IPS DF 4.7 (cell line): ENCODE results near the gene CCL14.
"Not testable (repeated sequence)": the region's sequence is repeated elsewhere in the genome, so short reads cannot be mapped to it uniquely, and the experiment has no call there.

Experiments used
- DNase-seq: peaks from one replicate; pipeline ENCODE4 v3.0.0-alpha.2; 2013; ENCODE audit warnings: low spot score; ENCODE audit errors: extremely low read depth

Gene CCL14

DNA sequence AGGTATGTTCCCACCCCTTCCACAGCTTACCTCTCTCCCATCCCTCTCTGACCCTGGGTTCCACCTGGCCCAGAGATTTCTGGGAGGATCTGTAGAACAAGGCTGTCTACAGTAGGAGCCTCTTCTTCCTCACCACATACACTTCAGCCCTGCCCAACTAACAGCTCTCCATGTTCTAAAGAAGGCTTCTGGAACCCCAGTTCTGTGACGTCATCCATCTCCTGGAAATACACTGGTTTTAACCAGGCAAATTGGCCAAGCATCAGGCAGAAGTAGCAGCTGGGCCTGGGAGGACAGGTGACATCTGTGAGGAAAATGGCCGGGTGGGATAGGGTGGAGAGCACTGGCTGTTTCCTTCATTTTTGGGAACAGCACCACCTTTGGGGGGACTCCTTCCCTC is 43.0 kb downstream of the CCL14 start, which contains the start of gene LYZL6:
TSS of gene LYZL6 (minus strand) at position 177 of the 400 bp plus-strand sequence. CDS start 4,357 bp downstream, outside the sequence.
- no peak for DNase-seq

DNA sequence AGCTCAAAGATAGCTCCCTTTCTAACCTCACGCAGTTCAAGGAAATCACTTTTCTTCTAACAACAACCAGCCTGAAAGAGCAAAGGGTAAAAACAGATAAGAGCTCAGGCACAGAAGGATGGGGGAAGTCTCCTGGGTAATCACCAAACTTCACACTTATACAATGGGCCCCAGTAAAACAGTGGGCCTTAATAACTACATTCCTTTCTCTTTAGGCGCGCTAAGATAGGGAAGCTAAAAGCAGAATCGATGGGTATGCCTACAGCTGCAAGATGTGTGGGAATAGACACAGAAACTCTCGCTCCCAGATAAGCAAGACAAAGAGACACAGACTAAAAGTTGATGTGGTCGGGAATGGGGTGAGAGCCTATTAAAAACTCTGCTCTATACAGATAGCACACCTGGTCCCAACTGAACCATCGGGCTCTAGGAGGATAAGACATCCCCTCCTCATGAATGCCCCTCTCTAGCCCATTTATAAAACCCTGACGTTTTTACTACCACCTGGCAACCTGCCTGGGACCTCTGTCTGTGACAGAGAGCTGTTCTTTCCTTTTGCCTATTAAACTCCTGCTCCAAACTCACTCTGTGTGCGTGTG is 43.8 kb downstream of the CCL14 start:
- DNase-seq = no peak

DNA sequence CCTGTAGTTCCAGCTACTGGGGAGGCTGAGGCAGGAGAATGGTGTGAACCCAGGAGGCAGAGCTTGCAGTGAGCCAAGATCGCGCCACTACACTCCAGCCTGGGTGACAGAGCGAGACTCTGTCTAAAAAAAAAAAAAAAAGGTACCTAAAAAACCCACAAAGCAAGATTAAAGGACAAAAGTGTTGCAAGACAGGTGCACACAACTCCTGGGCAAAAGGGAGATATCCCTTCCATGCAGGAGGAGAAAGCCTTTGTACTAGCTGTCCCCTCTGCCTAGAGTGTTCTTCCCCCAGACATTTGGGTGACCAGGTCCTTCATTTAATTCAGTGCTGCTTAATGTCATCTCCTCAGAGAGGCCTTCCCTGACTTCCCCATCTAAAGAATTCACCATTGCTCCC is 48.0 kb downstream of the CCL14 start:
- DNase-seq = not testable (repeated sequence)

DNA sequence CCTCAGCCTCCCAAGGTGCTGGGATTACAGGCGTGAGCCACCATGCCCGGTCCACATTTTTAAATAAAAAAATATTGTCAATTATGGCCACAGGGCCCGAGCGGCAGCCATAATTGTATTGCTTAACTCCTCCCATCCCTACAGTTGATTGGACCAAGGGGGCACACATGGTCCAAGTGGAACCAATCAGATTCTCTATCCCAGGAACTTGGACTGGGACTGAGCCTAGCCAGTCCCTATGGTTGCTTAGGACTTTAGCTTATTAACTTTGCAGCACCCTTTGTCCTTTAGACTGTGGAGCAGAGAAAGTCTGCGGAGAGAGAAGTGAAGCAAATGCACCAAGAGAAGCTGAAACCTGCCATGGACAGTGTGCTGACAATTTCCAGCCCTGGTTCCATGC is 50.5 kb downstream of the CCL14 start:
- no peak for DNase-seq

DNA sequence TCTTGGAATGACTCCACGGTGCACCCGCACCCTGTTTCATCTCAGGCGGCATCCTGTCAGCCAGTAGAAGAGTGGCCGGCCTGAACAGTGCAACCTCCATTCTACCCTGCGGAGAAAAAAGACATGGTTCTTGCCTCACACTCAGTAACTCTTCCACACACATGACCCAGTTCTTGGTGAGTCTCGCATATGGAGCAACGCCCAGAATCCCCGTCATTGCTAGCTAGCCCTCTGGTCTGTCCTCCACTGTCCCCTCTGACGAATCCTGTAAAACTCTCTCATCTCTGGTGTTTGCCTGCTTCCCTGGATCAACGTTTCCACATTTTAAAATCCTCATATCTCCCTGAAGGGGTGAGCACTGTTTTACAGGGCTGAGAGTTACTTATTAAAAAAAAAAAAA is 51.8 kb downstream of the CCL14 start:
- no peak for DNase-seq
